Retinal pigment epithelial cell (primary cell): Measurements from ENCODE around the gene RSPH6A.

Experiments
- DNase-seq: peaks from one replicate; pipeline ENCODE4 v3.0.0-alpha.2; 2010; ENCODE audit warnings: low read depth
- H3K4me3 ChIP-seq: 2 replicates; pipeline ENCODE4 v1.5.1; 2011; ENCODE audit warnings: mild to moderate bottlenecking, low read length, control low read depth, moderate library complexity
- CTCF ChIP-seq: conservative IDR thresholded peaks from 2 replicates; pipeline ENCODE4 v1.5.1; 2011; ENCODE audit warnings: low read depth, low read length, control low read depth, inconsistent platforms

The RSPH6A gene

GRCh38 chr19:45842198-45842597 lies 27.1 kb upstream of the RSPH6A start:
- no peak for TF ChIP-seq CTCF
- DNase-seq: no peak
- no peak overlapping the region for H3K4me3 ChIP-seq

GRCh38 chr19:45834970-45835369 lies 19.9 kb upstream of the RSPH6A start:
- no peak overlapping the region for H3K4me3 ChIP-seq
- no peak for DNase-seq
- TF ChIP-seq CTCF: no peak

GRCh38 chr19:45828945-45829344 lies 13.8 kb upstream of the RSPH6A start:
- no peak for TF ChIP-seq CTCF
- DNase-seq: no peak
- H3K4me3 ChIP-seq: no peak overlapping the region

GRCh38 chr19:45828523-45828922 lies 13.4 kb upstream of the RSPH6A start:
- no peak for TF ChIP-seq CTCF
- no peak for DNase-seq
- no peak overlapping the region for H3K4me3 ChIP-seq

GRCh38 chr19:45827459-45828093 lies 12.5 kb upstream of the RSPH6A start:
- no peak for DNase-seq
- TF ChIP-seq CTCF: no peak
- no peak overlapping the region for H3K4me3 ChIP-seq

- no peak for TF ChIP-seq CTCF
- no peak overlapping the region for H3K4me3 ChIP-seq
- no peak for DNase-seq
Observed at GRCh38 chr19:45826934-45827333, 11.8 kb upstream of the RSPH6A start.
